ENCODE measurements around the gene IRX6.

The IRX6 gene

GRCh38 chr16:55367866-55368603, 44.0 kb downstream of the IRX6 start:
- peak; percentile 8 to 12 for DNase-seq

GRCh38 chr16:55369151-55369550, 45.1 kb downstream of the IRX6 start:
- no peak for DNase-seq

- DNase-seq: peak; percentile 16 to 20
These were observed 46.9 kb downstream of the IRX6 start for GRCh38 chr16:55370762-55371482.

- no peak for DNase-seq
These were observed 48.9 kb downstream of the IRX6 start for GRCh38 chr16:55372792-55373488.

GRCh38 chr16:55373489-55373832, 49.5 kb downstream of the IRX6 start:
- no peak for DNase-seq

GRCh38 chr16:55376045-55376444, 52.0 kb downstream of the IRX6 start:
- no peak for DNase-seq

- DNase-seq: no peak
These were observed 52.7 kb downstream of the IRX6 start for GRCh38 chr16:55376567-55377167.

GRCh38 chr16:55377840-55378239, 53.8 kb downstream of the IRX6 start:
- DNase-seq: no peak

GRCh38 chr16:55378616-55379015, 54.6 kb downstream of the IRX6 start:
- DNase-seq: no peak

- DNase-seq: no peak
These were observed 55.4 kb downstream of the IRX6 start for GRCh38 chr16:55379371-55379770.

- no peak for DNase-seq
These were observed 55.9 kb downstream of the IRX6 start for GRCh38 chr16:55379876-55380390.
